Duodenal mucosa (tissue), 2 donors: Measurements from ENCODE around the gene GRID1.

ENCODE experiments used
- H3K27ac ChIP-seq: one replicate; pipeline ENCODE4 v1.7.0; 2013; ENCODE audit warnings: low read depth, low read length
- H3K27me3 ChIP-seq, 2 donors: one replicate each; pipeline ENCODE4 v1.7.0; 2013; ENCODE audit warnings: low read length in 2 of 2, control low read depth in 1 of 2; ENCODE audit not compliant: insufficient read depth in 2 of 2, control insufficient read depth in 1 of 2
- H3K36me3 ChIP-seq, 2 donors: one replicate each; pipeline ENCODE4 v1.7.0; 2013; ENCODE audit warnings: low read length in 2 of 2, control low read depth in 1 of 2; ENCODE audit not compliant: insufficient read depth in 2 of 2, control insufficient read depth in 1 of 2
- H3K4me1 ChIP-seq, 2 donors: one replicate each; pipeline ENCODE4 v1.7.0; 2013; ENCODE audit warnings: low read length in 2 of 2, control low read depth in 1 of 2; ENCODE audit not compliant: insufficient read depth in 2 of 2, control insufficient read depth in 1 of 2
- H3K4me3 ChIP-seq, 2 donors: one replicate each; pipeline ENCODE4 v1.7.0; 2013; ENCODE audit warnings: low read length in 2 of 2, low read depth in 1 of 2
- H3K9ac ChIP-seq, 2 donors: one replicate each; pipeline ENCODE4 v1.7.0; 2013; ENCODE audit warnings: low read length in 2 of 2, low read depth in 1 of 2
- H3K9me3 ChIP-seq, 2 donors: one replicate each; pipeline ENCODE4 v1.7.0; 2013; ENCODE audit warnings: low read length in 2 of 2, control low read depth in 1 of 2; ENCODE audit not compliant: control insufficient read depth in 1 of 2

The GRID1 gene

DNA sequence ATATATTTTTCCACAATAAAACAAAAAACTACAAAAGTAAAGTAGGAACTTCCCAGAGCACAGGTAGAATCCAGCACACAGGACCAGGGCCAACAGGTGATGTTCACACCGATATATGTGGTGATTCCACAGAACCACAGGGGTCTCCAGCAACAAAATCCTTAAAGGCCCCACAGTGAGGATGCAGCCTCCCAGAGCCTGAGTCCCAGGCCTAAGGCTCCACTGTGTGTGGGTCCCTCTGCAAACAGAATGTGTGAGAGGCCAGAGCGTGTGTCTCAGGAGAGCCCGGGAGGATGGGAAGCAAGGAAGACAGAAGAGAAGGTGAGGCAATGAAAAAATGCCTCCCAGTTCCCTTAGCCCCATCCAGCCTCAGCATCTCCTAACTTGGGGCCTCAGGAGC, 173.9 kb downstream of the GRID1 start:
- Histone ChIP-seq H3K27ac (no peak overlapping the region), H3K4me3 (no peak overlapping the region), H3K27me3 (peaks cover 0 to 2% of the 10 kb centered on the region in 2 donors), H3K36me3 (no peaks in the 10 kb centered on the region), H3K9me3 (no peaks in the 10 kb centered on the region), H3K4me1 (no peaks in the 10 kb centered on the region), H3K9ac (no peak overlapping the region)

DNA sequence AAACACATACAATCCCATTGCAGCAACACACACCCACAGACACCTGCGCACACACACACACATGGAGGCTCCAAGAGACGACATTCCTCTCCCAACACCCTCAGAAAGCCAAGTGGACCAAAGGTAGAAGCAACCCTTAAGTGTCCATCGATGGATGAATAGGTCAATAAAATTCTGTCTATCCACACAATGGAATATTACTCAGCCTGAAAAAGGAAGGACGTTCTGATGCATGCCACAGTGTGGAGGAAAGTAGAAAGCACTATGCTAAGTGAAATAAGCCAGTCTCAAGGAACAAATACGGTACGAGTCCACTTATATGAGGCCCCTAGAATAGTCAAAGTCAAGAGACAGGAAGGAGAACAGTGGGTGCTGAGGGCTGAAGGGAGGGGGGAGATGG, 174.4 kb downstream of the GRID1 start:
- no peaks in the 10 kb centered on the region for H3K4me1 ChIP-seq
- H3K36me3 ChIP-seq: no peaks in the 10 kb centered on the region
- no peak overlapping the region for H3K4me3 ChIP-seq
- H3K27ac ChIP-seq: no peak overlapping the region
- H3K9me3 ChIP-seq: no peaks in the 10 kb centered on the region
- H3K9ac ChIP-seq: no peak overlapping the region
- H3K27me3 ChIP-seq: peaks cover 0 to under 1% of the 10 kb centered on the region in 2 donors

DNA sequence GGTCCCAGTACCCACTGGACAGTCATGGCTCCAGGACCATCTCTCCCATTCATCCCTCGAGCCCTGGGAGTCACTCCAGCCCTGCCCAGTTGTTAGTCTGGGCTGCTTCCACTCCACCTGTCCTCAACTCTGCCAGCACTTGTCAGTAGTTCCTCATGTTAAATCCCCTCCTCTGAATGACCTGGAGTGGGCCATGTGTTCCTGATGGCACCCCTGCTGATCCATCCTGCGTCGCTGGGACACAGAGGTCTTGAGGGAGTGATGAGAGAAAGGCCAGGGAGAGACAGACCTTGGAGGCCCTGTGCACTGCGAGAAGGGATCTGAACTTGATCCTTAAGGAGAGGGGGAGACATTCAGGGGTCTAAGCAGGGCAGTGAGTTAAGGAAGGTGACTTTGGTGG, 174.9 kb downstream of the GRID1 start:
- no peaks in the 10 kb centered on the region for H3K27me3 ChIP-seq
- H3K36me3 ChIP-seq: no peaks in the 10 kb centered on the region
- H3K9ac ChIP-seq: no peak overlapping the region
- H3K9me3 ChIP-seq: no peaks in the 10 kb centered on the region
- no peak overlapping the region for H3K4me3 ChIP-seq
- no peaks in the 10 kb centered on the region for H3K4me1 ChIP-seq
- H3K27ac ChIP-seq: no peak overlapping the region

DNA sequence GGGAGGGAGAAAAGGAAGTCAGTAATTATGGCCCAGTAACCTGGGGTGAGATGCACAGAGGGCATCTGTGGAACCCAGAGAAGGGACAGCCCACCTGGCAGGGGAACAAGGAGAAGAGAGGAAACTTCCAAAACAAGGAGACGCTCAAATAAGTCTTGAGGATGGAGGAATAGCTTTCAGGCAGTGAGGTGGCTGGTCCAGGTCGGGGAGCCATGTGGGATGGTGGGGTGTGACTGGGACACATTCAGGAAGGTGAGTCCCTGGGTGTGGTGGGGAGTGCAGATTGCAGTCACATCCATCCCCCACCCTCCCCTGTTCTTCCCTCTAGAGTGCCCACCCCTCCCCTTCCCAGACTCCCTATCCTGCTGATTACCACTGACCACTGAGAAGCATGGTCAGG, 175.4 kb downstream of the GRID1 start:
- H3K27ac ChIP-seq: no peak overlapping the region
- no peaks in the 10 kb centered on the region for H3K9me3 ChIP-seq
- no peak overlapping the region for H3K9ac ChIP-seq
- H3K36me3 ChIP-seq: no peaks in the 10 kb centered on the region
- no peaks in the 10 kb centered on the region for H3K4me1 ChIP-seq
- H3K4me3 ChIP-seq: no peak overlapping the region
- no peaks in the 10 kb centered on the region for H3K27me3 ChIP-seq

DNA sequence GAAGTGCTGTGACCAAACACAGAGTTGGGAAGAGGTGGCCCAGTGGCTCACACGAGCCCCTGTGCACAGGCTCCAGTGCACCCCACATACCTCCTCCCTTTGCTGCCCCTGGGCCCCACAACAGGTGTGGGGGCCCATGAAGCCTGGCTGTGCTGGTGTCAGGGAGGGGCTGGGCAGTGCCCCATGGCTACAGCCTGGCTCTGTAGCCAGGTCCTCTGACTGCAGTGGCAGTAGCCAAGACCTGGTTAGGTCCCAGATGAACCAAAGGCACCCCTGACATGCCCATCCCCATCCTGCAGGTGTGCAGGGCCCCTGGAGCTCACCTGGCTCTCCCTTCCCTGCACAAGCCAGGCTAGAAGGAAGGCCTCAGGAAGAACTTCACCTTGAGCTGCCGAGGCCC, 176.3 kb downstream of the GRID1 start:
- Histone ChIP-seq H3K36me3 (no peaks in the 10 kb centered on the region), H3K9me3 (no peaks in the 10 kb centered on the region), H3K9ac (no peak overlapping the region), H3K4me1 (no peaks in the 10 kb centered on the region), H3K27ac (no peak overlapping the region), H3K27me3 (no peaks in the 10 kb centered on the region), H3K4me3 (no peak overlapping the region)

DNA sequence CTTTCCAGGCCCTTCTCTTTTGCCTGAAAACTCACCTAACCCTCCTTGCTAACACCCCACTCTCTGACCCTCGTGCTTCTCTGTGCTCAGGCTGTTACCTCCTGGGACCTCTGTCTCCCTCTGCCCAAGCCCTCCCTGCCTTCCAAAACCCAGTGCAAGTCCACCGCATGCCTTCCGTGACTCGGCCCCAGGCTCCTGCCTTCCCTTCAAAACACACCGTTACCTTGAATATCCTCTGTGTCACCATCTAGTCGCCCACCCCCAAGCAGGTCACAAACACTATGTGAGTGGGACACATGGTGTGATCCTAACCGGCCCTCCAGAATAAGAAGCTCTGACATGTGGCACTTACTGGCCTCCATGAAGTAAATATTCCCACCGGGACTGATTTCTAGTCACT, 176.7 kb downstream of the GRID1 start:
- H3K4me3 ChIP-seq: no peak overlapping the region
- H3K4me1 ChIP-seq: no peaks in the 10 kb centered on the region
- H3K9ac ChIP-seq: no peak overlapping the region
- no peaks in the 10 kb centered on the region for H3K27me3 ChIP-seq
- no peak overlapping the region for H3K27ac ChIP-seq
- no peaks in the 10 kb centered on the region for H3K9me3 ChIP-seq
- H3K36me3 ChIP-seq: no peaks in the 10 kb centered on the region

DNA sequence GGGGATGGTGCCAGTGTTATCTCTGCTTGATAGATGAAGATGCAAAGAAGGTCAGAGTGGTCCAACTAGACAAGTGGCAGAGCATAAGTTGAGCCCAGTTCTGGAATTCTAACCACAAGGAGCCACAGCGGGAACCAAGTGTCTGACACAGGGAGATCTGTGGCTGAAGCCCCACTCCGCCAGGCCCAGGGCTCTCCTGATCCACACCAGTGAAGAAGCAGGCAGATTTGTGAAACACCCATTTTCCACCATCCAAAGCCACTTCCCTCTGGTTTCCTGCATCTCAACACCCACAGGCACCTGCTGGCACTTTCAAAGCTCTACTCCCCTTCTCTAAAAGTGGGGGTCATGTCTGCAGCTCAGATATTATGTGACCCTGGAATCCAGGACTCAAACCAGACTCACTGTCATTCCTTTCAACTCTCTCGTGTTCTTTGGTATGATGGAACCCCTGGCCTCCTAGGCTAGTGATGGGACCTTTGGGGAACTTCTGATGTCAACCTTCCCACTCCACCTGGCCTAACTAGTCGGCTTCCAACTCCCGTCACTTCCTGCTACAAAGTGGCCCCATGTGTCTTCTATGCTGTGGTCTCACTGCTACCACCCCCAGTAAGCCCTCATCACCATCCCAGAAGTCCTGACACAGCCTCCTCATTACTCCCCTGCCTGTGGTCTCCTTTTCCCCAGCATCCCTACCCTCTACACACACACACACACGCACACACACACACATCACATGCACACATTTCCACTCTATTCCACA, 177.6 kb downstream of the GRID1 start:
- H3K9me3 ChIP-seq: no peaks in the 10 kb centered on the region

DNA sequence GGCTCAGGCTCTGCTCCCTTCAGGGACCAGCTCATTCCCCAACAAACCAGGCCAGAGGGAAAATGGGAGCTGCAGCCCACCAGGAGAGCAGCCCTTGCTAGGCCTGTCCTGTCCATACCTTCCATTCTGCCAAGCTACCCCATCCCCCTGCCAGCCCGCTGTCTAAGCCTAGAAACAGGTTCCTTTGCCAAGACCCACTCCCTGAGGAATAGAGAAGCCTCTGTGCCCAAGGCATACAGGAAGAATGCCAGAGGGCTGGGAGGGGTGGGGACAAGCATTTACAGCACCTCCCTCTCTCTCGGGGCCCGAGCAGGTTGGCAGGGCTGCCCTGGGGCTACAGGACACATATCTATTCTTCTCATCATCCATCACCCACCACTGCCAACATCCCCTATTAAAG, 178.3 kb downstream of the GRID1 start:
- Histone ChIP-seq H3K4me3 (no peak overlapping the region), H3K4me1 (no peaks in the 10 kb centered on the region), H3K36me3 (no peaks in the 10 kb centered on the region), H3K9ac (no peak overlapping the region), H3K9me3 (no peaks in the 10 kb centered on the region), H3K27ac (no peak overlapping the region), H3K27me3 (no peaks in the 10 kb centered on the region)

More for the DNA sequence above, 177.6 kb downstream of the GRID1 start:
- H3K27me3 ChIP-seq: no peaks in the 10 kb centered on the region
- no peak overlapping the region for H3K9ac ChIP-seq
- no peaks in the 10 kb centered on the region for H3K4me1 ChIP-seq
- H3K27ac ChIP-seq: no peak overlapping the region
- H3K4me3 ChIP-seq: no peak overlapping the region
- H3K36me3 ChIP-seq: no peaks in the 10 kb centered on the region

DNA sequence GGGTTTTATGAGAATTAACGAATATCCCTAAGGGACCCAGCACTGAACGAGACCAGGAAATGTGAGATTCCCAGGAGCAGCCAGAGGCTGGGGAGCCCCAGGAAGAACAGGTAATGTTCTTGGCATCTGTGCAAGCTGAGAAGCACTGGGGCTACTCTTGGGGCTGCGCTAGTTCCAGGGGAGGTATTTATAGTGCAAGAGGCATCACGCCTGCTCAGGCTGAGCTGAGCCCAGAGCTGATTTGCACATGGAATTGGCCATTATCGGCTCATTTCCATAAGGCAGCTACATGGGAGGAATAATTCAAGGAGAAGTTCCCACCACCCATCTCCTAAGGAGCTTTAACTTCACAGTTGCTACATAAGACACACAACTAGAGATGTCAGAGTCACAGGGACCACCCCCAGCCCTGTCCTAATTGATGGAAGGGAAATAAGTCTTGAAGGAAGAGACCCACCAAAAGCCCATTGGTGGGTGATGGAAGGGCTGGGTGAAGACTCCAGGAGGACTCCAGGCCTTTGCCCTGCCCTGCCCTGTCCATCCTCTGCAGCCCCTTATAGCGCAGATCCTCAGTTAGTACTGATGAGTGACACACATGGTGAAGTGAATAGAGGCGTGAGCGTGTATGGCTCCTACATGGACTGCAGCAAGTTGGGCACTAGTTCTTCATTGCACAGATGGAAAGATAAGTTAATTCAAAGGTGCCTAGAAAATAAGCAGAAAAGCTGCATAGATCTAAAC, 178.9 kb downstream of the GRID1 start:
- H3K9ac ChIP-seq: no peak overlapping the region
- H3K27ac ChIP-seq: no peak overlapping the region
- H3K27me3 ChIP-seq: no peaks in the 10 kb centered on the region
- H3K36me3 ChIP-seq: no peaks in the 10 kb centered on the region
- H3K4me3 ChIP-seq: no peak overlapping the region
- no peaks in the 10 kb centered on the region for H3K4me1 ChIP-seq
- H3K9me3 ChIP-seq: no peaks in the 10 kb centered on the region

DNA sequence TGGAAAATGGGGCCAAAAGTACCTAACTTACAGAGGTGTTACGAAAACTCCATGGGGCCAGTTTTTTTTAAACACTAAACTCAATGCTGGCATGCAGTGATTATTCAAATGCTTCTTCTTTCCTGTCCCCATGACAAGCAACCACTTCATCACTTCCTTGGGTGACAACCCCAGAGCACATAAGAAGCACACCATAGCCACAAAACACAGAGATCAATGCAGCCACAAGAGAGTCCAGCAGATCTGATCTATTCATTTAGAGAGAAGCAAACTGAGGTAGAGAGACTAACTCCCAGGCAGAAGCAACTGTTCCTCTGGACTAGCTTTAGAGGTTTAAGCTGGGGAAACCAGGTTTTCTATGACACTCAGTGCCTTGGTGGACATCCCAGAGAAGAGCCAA, 180.0 kb downstream of the GRID1 start:
- Histone ChIP-seq H3K27me3 (no peaks in the 10 kb centered on the region), H3K27ac (no peak overlapping the region), H3K9me3 (no peaks in the 10 kb centered on the region), H3K9ac (no peak overlapping the region), H3K4me1 (no peaks in the 10 kb centered on the region), H3K4me3 (no peak overlapping the region), H3K36me3 (no peaks in the 10 kb centered on the region)
